ACC112 (cell line): Measurements from ENCODE around the gene IRS2.
A peak's percentile ranks its signal among the peaks of the same experiment; 100 is the strongest.

ENCODE experiments used
- H2AFZ ChIP-seq: fragments of 200-600 bp; sonication (generic); one replicate; pipeline ENCODE4 v1.6.0; 2017; ENCODE audit warnings: antibody characterized with exemption, low read length; ENCODE audit not compliant: unreplicated experiment
- H3K27ac ChIP-seq: fragments of 200-600 bp; sonication (generic); 2 replicates; pipeline ENCODE4 v1.5.1; 2014; ENCODE audit warnings: low read depth, mild to moderate bottlenecking, antibody characterized with exemption, low read length, moderate library complexity
- H3K27me3 ChIP-seq: fragments of 200-600 bp; sonication (generic); 2 replicates; pipeline ENCODE4 v1.6.1; 2014; ENCODE audit warnings: mild to moderate bottlenecking, antibody characterized with exemption, low read length, moderate library complexity, mixed read lengths; ENCODE audit not compliant: insufficient read depth
- H3K36me3 ChIP-seq: fragments of 200-600 bp; sonication (generic); 2 replicates; pipeline ENCODE4 v1.6.1; 2016; ENCODE audit warnings: mild to moderate bottlenecking, antibody characterized with exemption, low read length, moderate library complexity, mixed read lengths; ENCODE audit not compliant: insufficient read depth
- H3K4me1 ChIP-seq: fragments of 200-600 bp; sonication (generic); one replicate; pipeline ENCODE4 v1.6.1; 2016; ENCODE audit warnings: low read length, mixed read lengths; ENCODE audit not compliant: insufficient read depth, unreplicated experiment, control insufficient read depth
- H3K4me3 ChIP-seq: fragments of 200-600 bp; sonication (generic); 2 replicates; pipeline ENCODE4 v1.5.1; 2014; ENCODE audit warnings: mild to moderate bottlenecking, low read depth, low read length
- H3K79me2 ChIP-seq: fragments of 200-600 bp; sonication (generic); one replicate; pipeline ENCODE4 v1.6.0; 2016; ENCODE audit warnings: low read length; ENCODE audit not compliant: control insufficient read depth, unreplicated experiment, insufficient read depth

Gene IRS2

DNA sequence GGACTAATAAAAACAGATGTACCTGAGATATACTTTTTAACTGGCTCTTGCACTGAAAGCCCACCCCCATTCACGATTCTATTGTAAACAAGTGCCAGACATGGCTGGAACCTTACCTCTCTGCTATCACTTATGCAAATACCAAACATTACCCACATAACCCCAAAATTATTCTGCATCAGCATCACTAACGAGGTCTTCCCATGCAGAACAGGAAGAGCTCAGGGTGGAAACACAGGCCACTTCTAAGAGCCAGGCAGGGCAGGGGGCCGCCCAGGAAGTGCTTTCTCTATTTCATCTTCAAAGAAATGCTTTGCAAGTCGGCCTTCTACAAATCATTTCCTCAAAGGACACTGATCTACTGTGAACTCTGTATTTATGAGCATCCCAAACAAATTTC lies 7.3 kb downstream of the IRS2 start:
- H3K27ac ChIP-seq, result peak overlapping the region; percentile 36; the same call in 1 of the 2 replicates
- peaks cover 91% of the 10 kb centered on the region for H3K79me2 ChIP-seq
- peaks cover 21% of the 10 kb centered on the region for H3K36me3 ChIP-seq
- H2AFZ ChIP-seq, result no peak overlapping the region
- no peaks in the 10 kb centered on the region for H3K27me3 ChIP-seq
- H3K4me1 ChIP-seq, result peaks cover 31% of the 10 kb centered on the region
- peak overlapping the region; percentile 83 for H3K4me3 ChIP-seq

DNA sequence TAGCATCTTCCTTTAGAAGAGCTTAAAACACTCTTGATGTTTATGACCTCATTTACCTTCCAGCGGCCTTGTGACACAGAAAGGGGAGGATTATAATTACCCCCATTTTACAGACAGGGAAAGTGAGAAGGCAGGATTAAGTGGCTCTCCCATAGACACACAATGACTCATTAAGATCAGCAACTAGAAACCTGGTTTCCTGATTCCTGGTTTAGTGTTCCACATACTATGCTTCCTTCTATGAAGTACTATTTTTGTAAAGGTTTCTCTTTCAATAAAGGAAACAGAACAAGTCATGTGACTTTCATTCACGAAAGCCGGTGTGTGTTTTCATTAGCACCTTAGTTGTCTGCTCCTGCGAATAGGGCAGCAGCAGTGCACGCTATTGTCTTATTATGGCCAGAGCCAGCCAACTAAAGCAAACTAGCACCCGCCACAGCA lies 8.3 kb downstream of the IRS2 start:
- H3K79me2 ChIP-seq, result peaks cover 92% of the 10 kb centered on the region

DNA sequence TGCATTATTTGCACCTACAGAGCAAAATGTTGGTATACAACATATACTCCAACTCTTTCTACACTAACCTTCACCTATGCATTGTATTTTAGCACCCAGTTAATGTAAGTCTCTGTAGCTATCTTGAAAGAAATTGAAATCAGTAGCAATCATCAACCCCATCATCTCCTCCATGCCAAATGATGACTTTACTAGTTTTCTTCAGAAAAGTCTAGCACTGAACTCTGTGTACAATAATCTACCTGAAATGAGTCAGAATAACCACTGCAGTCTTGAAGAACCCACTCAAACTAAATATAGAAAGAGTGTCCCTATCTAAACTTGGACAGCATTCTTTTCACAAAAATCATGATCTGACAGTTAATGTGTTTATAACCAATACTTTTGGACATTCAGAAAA lies 9.8 kb downstream of the IRS2 start:
- H3K27me3 ChIP-seq, result no peaks in the 10 kb centered on the region
- peak overlapping the region; percentile 18; the same call in 1 of the 2 replicates for H3K4me3 ChIP-seq
- H3K4me1 ChIP-seq, result peaks cover 31% of the 10 kb centered on the region
- no peak overlapping the region for H2AFZ ChIP-seq
- peaks cover 19% of the 10 kb centered on the region for H3K36me3 ChIP-seq
- peaks cover 85% of the 10 kb centered on the region for H3K79me2 ChIP-seq
- no peak overlapping the region for H3K27ac ChIP-seq

More for the DNA sequence above, 8.3 kb downstream of the IRS2 start:
- Histone ChIP-seq H3K4me3 (no peak overlapping the region), H3K27me3 (no peaks in the 10 kb centered on the region), H2AFZ (no peak overlapping the region), H3K27ac (no peak overlapping the region), H3K4me1 (peaks cover 31% of the 10 kb centered on the region), H3K36me3 (peaks cover 18% of the 10 kb centered on the region)

DNA sequence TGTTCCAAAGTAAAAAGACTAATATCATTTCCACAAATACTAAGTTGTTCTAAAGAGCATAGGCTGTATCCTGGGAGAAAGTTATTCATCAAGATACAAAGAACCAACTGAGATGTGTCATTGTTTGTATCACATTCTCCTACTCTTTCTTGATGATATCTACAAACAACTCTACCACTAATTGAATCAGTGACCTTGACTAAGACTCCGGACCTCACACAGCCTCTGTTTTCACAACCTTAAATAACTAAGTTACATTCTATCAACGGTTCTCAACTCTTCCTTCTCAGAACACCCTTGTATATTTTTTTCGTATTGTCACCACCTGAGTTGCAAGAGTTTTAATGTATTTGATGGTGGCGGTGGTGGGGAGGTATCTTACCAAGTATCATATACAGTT lies 12.6 kb downstream of the IRS2 start:
- H3K4me3 ChIP-seq, result no peak overlapping the region
- H3K36me3 ChIP-seq, result peaks cover 12% of the 10 kb centered on the region; the same call in 1 of the 2 replicates
- H3K27ac ChIP-seq, result no peak overlapping the region
- H3K79me2 ChIP-seq, result peaks cover 81% of the 10 kb centered on the region
- H3K27me3 ChIP-seq, result no peaks in the 10 kb centered on the region
- H2AFZ ChIP-seq, result no peak overlapping the region
- peaks cover 14% of the 10 kb centered on the region for H3K4me1 ChIP-seq

DNA sequence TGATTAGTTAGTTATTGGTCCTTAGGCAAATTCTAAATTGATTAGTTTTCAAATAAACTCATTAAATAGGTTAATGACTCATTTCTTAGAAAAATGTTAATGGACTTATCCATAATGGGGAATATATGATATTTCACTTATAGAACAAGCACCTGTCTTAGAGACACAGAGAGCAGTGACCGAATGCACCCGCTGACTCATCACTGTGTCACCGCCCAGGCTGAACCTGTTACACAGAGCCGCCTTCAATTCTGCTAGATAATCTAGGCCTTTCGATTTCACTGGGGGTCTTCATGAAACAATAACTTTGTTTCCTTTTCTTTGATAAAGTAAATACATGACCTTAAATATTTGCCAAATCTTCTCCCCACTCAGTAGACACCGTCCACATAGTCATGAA lies 13.1 kb downstream of the IRS2 start:
- H3K27me3 ChIP-seq, result no peaks in the 10 kb centered on the region
- no peak overlapping the region for H3K27ac ChIP-seq
- H2AFZ ChIP-seq, result no peak overlapping the region
- H3K36me3 ChIP-seq, result peaks cover 12% of the 10 kb centered on the region; the same call in 1 of the 2 replicates
- peaks cover 82% of the 10 kb centered on the region for H3K79me2 ChIP-seq
- H3K4me1 ChIP-seq, result peaks cover 14% of the 10 kb centered on the region
- H3K4me3 ChIP-seq, result no peak overlapping the region

DNA sequence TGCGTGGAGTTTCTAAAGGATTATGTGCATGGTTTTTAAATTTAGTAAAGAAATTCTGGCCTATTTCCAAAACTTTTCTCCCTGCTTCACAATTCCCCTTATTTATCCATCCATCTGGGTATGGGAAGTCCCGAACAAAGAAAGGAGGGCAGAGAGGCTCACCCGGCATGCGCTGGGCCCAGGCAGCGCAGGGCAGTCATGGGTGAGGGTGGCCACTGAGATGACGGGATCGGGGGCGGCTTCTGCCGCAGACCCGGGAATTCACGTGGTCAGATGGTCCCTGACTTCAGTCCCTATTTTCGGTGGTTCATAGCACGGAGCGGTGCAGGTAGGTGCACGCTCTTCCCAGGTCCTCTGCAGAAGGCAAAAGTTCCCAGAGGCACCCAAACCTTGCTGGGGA lies 14.5 kb downstream of the IRS2 start:
- peaks cover 77% of the 10 kb centered on the region for H3K79me2 ChIP-seq

DNA sequence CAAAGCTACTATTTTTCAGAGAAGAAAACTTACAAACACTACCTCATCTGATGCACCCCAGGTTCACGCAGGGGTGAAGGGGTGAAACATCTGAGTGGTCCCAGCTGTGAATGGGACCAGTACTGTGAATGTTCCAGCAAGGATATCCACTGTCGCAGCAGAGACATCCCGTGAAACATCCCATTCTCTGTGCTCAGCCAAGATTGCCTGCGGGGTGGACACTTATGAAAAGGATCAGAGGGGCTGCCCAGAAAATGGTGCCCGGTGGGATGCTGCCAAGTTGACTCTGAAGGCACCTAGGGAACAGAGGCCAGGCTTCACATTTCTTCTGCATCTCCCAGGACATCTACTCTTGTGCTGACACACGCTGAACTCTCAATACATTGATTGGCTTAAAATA lies 15.9 kb downstream of the IRS2 start:
- no peaks in the 10 kb centered on the region for H3K4me1 ChIP-seq

More for the DNA sequence above, 14.5 kb downstream of the IRS2 start:
- Histone ChIP-seq H3K4me1 (peaks cover 5% of the 10 kb centered on the region), H3K4me3 (no peak overlapping the region), H2AFZ (no peak overlapping the region), H3K36me3 (peaks cover 12% of the 10 kb centered on the region; the same call in 1 of the 2 replicates), H3K27me3 (no peaks in the 10 kb centered on the region), H3K27ac (no peak overlapping the region)

DNA sequence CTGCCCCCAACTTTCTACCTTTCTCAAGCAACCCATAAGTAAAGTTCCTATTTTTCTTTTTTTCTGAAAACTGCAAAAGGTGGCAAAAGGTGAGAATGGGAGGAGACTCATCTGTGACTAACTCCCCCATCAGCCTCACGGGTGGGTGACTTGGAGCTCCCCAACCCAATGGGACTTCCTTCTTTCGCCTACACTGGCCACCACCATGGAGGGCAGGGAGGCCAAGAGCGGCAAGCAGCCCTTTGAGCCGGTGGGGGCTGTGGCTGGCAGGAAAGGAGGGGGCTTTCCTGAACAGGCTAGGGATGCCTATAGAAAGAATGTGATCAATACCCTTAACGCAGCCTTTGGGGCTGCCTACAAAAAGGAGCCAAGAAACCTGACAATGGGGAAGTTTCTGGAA lies 16.5 kb downstream of the IRS2 start:
- Histone ChIP-seq H3K79me2 (peaks cover 65% of the 10 kb centered on the region), H3K27me3 (no peaks in the 10 kb centered on the region), H3K4me3 (no peak overlapping the region), H2AFZ (no peak overlapping the region), H3K36me3 (peaks cover 12% of the 10 kb centered on the region; the same call in 1 of the 2 replicates), H3K4me1 (no peaks in the 10 kb centered on the region), H3K27ac (no peak overlapping the region)

More for the DNA sequence above, 15.9 kb downstream of the IRS2 start:
- H3K27ac ChIP-seq, result no peak overlapping the region
- H3K4me3 ChIP-seq, result no peak overlapping the region
- H3K36me3 ChIP-seq, result peaks cover 12% of the 10 kb centered on the region; the same call in 1 of the 2 replicates
- H3K79me2 ChIP-seq, result peaks cover 67% of the 10 kb centered on the region
- no peak overlapping the region for H2AFZ ChIP-seq
- no peaks in the 10 kb centered on the region for H3K27me3 ChIP-seq

DNA sequence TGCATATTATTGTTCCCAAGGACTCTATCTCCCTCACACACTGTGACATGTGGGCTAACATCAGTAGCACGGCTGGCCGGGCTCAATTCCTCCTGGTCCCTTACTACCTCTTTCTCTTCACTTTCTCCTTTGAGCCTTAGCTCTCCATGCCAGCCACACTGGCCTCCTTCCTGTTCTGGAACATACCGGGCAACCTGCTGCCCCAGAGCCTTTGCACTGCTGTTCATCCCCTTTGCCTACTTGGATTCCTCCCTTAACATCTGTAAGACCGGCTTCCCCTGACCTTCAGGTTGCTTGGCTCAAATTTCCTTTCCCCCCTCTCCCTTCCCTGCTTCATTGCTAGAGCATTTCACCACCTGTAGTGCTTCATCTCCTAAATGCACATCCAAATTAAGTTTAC lies 17.1 kb downstream of the IRS2 start:
- Histone ChIP-seq H3K36me3 (peaks cover 9% of the 10 kb centered on the region; the same call in 1 of the 2 replicates), H3K27ac (no peak overlapping the region), H3K4me1 (no peaks in the 10 kb centered on the region)

DNA sequence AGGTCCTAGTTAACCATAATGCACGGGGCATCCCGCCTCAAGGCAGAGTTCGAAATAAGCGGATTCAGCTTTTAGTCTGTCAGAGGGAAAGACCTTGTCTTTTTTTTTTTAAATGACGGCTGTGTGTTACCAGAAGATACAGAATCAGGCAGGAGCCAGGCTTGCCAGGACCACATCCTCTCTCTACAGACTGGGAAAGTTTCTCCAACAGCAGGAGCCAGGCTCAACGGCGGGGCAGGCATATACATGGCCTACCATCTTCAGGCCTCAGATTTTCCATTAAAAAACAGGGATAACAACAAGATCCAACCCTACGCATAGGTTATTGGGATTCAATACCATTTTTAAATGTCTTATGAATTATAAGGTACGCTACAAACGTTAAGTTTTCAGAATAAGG lies 17.8 kb downstream of the IRS2 start:
- Histone ChIP-seq H3K36me3 (peaks cover 4% of the 10 kb centered on the region; the same call in 1 of the 2 replicates), H3K27ac (no peak overlapping the region)

More for the DNA sequence above, 17.1 kb downstream of the IRS2 start:
- H3K27me3 ChIP-seq, result no peaks in the 10 kb centered on the region
- H3K4me3 ChIP-seq, result no peak overlapping the region
- no peak overlapping the region for H2AFZ ChIP-seq
- peaks cover 68% of the 10 kb centered on the region for H3K79me2 ChIP-seq

DNA sequence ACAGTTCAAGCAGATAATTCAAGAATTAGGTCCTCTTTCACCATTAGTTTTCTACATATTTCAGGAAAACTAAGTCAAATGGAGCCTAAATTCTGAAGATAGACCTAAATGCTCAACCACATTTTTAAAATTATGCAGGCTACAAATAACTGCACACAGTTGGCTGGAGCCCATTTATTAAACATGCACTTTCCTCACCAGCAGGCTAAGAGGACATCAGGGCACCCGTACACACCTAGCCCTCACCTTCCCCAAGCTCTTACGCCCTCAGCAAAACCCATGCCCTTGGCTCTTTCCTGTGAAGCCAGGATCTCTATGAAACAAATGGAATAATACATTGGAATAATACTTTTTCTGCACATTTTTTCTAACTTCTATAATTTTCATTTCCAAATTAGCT lies 18.2 kb downstream of the IRS2 start:
- H3K36me3 ChIP-seq, result peaks cover 4% of the 10 kb centered on the region; the same call in 1 of the 2 replicates
- H3K27ac ChIP-seq, result no peak overlapping the region
- H3K4me1 ChIP-seq, result no peaks in the 10 kb centered on the region
- peaks cover 65% of the 10 kb centered on the region for H3K79me2 ChIP-seq
- H3K27me3 ChIP-seq, result no peaks in the 10 kb centered on the region
- no peak overlapping the region for H2AFZ ChIP-seq
- no peak overlapping the region for H3K4me3 ChIP-seq

More for the DNA sequence above, 17.8 kb downstream of the IRS2 start:
- Histone ChIP-seq H3K4me1 (no peaks in the 10 kb centered on the region), H3K79me2 (peaks cover 67% of the 10 kb centered on the region), H2AFZ (no peak overlapping the region), H3K27me3 (no peaks in the 10 kb centered on the region), H3K4me3 (no peak overlapping the region)
